SU-DHL-6 (cell line): ENCODE measurements around the gene RPTOR.

Source experiments
- EZH2phosphoT487 ChIP-seq: fragments of 200-600 bp; sonication (generic), shearing (Covaris generic); conservative IDR thresholded peaks from 2 replicates; pipeline ENCODE4 v1.6.1; 2018; ENCODE audit warnings: mild to moderate bottlenecking, antibody characterized with exemption, low read length, moderate library complexity, mixed read lengths
- TF ChIP-seq, protein P1 (sequence below): fragments of 200-600 bp; sonication (generic); IDR thresholded peaks from one replicate; pipeline ENCODE4 v1.5.1; 2017; ENCODE audit warnings: antibody characterized with exemption, mild to moderate bottlenecking, low read length, moderate library complexity; ENCODE audit not compliant: insufficient read depth, poor library complexity, severe bottlenecking

DNA sequence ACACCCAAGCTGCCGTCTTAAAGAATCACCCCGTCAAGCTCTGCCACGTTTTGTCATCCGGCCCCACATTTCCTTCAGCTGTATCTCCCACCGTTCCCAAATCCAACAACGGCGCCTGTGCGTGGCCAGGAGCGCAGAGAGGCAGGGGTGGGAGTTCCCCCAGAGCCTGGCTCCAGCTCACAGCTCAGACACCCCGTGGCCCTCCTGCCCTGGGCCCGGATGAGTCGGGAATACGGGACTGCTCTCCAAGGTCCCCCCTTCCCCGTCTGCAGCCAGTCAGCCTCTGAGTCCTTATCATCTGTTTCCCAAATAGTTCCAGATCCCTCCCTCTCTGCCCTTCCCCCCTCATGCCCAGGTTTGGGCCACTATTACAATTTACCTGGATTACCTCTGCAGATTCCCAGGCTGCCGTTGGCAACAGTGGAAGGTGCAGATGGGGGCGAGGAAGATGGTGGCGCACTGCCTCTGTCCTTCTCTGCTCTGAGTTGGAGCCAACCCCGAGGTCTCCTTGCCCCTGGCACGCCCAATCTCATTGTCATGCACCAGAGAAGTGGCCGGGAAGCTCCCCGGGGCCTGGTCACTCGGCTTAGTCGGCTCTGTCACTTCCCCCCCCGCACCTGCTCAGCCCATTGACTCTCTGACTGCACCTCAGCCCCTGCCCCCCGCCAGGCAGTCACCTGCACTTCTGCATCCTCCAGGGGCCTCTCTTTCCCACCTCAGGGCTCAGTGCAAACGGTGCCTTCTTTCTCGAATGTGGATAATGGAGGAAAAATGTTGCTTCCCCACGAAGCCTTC is 18.3 kb upstream of the RPTOR start:
- TF ChIP-seq, protein P1, sequence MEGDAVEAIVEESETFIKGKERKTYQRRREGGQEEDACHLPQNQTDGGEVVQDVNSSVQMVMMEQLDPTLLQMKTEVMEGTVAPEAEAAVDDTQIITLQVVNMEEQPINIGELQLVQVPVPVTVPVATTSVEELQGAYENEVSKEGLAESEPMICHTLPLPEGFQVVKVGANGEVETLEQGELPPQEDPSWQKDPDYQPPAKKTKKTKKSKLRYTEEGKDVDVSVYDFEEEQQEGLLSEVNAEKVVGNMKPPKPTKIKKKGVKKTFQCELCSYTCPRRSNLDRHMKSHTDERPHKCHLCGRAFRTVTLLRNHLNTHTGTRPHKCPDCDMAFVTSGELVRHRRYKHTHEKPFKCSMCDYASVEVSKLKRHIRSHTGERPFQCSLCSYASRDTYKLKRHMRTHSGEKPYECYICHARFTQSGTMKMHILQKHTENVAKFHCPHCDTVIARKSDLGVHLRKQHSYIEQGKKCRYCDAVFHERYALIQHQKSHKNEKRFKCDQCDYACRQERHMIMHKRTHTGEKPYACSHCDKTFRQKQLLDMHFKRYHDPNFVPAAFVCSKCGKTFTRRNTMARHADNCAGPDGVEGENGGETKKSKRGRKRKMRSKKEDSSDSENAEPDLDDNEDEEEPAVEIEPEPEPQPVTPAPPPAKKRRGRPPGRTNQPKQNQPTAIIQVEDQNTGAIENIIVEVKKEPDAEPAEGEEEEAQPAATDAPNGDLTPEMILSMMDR, result no peak
- no peak for TF ChIP-seq EZH2phosphoT487
